Body of pancreas (tissue), 4 donors: ENCODE results near the gene MRPL43. TPM values are rescaled to one million over a fixed set of nuclear protein-coding genes. Genes with fewer than 3 reads are reported as not detected.

Experiments used
- ATAC-seq: fragments of 150-250 bp; one replicate; pipeline ENCODE4 v1.9.1; 2016
- DNase-seq, 4 donors: peaks; one replicate each; pipeline ENCODE4 v3.0.0-alpha.2; 2019
- H3K27ac ChIP-seq, 4 donors: fragments of 200-600 bp; sonication (generic); 1 replicate in 3 of 4; 2 replicates in 1 of 4; pipeline versions ENCODE4 v1.5.1 to v1.6.1; 2016 to 2019; ENCODE audit warnings: mild to moderate bottlenecking in 1 of 4, mixed read lengths in 1 of 4, moderate library complexity in 1 of 4
- H3K27me3 ChIP-seq, 2 donors: fragments of 200-600 bp; sonication (generic); one replicate each; pipeline ENCODE4 v1.6.0; 2016; ENCODE audit warnings: mild to moderate bottlenecking in 1 of 2
- H3K36me3 ChIP-seq, 2 donors: fragments of 200-600 bp; sonication (generic); replicated peaks in 1 of 2; 2 replicates each; pipeline ENCODE4 v1.5.1; 2016; ENCODE audit warnings: low read depth in 2 of 2; ENCODE audit not compliant: insufficient read depth in 1 of 2
- H3K4me1 ChIP-seq: fragments of 200-600 bp; sonication (generic); one replicate; pipeline ENCODE4 v1.6.0; 2016
- H3K4me3 ChIP-seq, 2 donors: fragments of 200-600 bp; sonication (generic); 1 replicate in 1 of 2; 2 replicates in 1 of 2; pipeline ENCODE4 v1.5.1; 2016 to 2019
- H3K9me3 ChIP-seq, 3 donors: fragments of 200-600 bp; sonication (generic); 1 replicate in 2 of 3; 2 replicates in 1 of 3; pipeline ENCODE4 v1.5.1; 2016
- CTCF ChIP-seq, 7 experiments: fragments of 450-650 bp in 4 of 7; fragments of 200-600 bp in 3 of 7; sonication (generic) in 3 of 7; IDR thresholded peaks; one replicate each; pipeline ENCODE4 v1.5.1; 2016 to 2019; ENCODE audit warnings: antibody characterized with exemption in 7 of 7
- POLR2A ChIP-seq, 3 donors: fragments of 450-650 bp; IDR thresholded peaks; one replicate each; pipeline ENCODE4 v1.6.1; 2016; ENCODE audit warnings: antibody characterized with exemption in 3 of 3, mild to moderate bottlenecking in 2 of 3
- WGBS, 2 donors: methylation state at CpG; one replicate each; pipeline ENCODE4 v1.1.5; 2017; 5-methylcytosine and 5-hydroxymethylcytosine counted together
- intact Hi-C: fragments of 100-400 bp; cut with DNase I; formaldehyde crosslinking; loops from one replicate; pipeline ENCODE4 v1.15.1; 2023
- total RNA-seq, 2 donors: library from RNA; depleted of rRNA; stranded (reverse); fragments of >200 nt; gene quantifications; one replicate each; pipeline ENCODE4 v1.1.0, GENCODE V29; 2016

The MRPL43 gene
- total RNA-seq, 2 donors from 2014 or later, result 53.7 to 90.5 TPM

DNA sequence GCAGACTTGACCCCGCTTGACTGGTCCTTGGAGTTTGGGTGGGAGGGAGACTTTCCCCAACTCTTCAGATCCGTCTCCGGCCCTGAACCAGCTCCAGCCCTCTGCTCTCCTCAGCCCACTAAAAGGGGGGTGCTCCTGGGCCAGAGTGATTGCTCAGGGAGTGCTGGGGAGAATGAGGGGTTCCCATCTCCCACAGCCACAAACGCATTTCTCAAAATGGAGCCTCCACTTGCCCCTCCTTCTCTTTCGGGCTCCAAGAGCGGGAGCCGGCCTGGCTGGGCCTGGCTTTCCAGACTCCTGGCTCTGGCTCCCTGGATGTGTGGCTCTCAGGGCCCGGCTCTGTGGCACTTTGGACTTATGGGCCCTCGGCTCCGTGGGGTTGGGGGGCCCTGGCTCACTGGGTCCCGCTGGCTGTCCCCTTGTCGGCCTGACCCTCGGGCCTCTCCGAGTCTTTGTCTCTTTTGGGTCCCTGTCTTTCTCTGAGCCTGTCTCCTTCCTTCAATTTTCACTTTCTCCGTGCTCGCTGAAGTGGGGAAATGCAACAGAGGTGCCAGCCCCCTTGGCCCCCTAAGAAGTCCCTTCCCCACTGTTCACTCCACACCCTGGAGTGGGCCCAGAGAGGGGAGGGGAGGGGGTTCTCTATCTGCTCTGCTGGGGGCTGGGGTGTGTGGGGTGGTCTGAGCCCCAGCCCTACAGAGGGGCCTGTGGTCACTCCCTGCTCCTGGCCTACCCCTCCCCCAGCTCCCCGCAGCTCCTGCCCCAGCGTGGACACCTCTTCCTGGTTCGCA lies 13.0 kb upstream of the MRPL43 start:
- no peak for TF ChIP-seq CTCF (IDR thresholded peaks at IDR 0.05)
- Histone ChIP-seq H3K27me3 (no peaks in the 10 kb centered on the region), H3K9me3 (no peaks in the 10 kb centered on the region), H3K4me1 (peaks cover 49% of the 10 kb centered on the region), H3K4me3 (peak overlapping the region in 1 of 2 donors; percentile 19), H3K27ac (peak overlapping the region; percentile 81 to 98 (median 97)), H3K36me3 (peaks cover under 1 to 2% of the 10 kb centered on the region in 2 donors)
- WGBS, 2 donors, result 18 to 25% methylated on average over 18 to 19 of the region's 19 CpGs
- intact Hi-C loops, result no loop called here
- ATAC-seq (no peak), DNase-seq (peak in 3 of 4 donors; percentile 33 to 42 (median 36))

DNA sequence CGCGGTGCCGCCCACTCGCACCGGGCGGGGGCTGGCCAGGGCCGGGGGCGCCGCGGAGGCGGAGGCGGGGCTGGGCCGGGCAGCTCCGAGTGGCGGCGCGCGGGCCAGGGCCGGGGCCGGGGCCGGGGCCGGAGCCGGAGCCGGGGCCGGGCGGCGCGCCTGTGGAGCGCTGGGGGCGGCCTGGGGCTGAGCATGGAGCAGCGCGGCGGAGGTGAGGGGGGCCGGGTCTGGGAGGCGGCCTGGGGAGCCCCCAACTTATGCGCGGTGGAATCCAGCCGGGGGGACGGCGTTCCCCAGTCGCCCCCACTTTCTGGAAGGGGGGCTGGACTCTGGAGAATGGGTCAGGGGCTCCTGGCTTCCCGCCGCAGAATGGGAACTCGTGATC lies 12.4 kb upstream of the MRPL43 start, which contains the start of gene LZTS2:
Gene LZTS2 (plus strand): TSS at position 67 of the 385 bp plus-strand sequence. CDS start 2,731 bp downstream, outside the sequence.
- peak; percentile 41 for ATAC-seq
- no peak for TF ChIP-seq CTCF (IDR thresholded peaks at IDR 0.05)
- no peak for TF ChIP-seq POLR2A (IDR thresholded peaks at IDR 0.05)
- intact Hi-C loops, result no loop called here

DNA sequence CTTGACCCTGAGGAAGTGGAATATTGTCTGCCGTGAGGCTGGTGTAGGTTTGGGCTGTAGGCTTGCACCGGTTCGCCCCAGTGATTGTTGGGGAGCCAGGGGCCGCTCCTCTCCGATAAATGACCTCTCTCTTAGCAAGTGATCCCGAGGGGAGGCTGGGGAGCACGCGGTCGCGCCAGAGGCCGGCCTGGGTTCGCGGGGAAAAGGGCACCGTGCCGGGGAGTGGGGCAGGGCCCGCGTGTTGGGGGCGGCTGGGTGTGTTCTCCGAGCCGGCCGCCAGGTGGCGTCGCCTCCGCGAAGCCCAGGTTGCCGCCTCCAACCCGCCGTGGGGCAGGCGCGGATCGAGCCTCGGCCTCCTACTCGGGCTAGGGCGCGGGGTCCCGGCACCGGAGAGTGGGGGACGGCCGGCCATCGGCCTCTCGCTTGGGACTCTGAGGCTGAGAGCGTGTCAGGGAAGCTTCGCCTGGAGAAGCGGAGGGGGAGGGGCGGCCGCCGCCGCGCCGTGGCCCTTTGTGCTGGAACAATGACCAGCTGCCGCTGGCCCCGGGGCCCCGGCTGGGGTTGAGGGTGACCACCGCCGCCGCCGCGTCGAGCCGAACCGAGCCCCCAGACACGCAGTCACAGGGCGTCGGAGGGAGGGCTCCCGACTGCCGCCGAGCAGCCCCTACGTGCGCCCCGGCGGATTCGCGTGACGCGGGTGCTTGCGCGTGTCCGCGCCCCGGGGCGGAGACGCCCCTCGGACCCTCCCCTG lies 11.9 kb upstream of the MRPL43 start:
- no peaks in the 10 kb centered on the region for H3K9me3 ChIP-seq
- 0% methylated on average over 2 to 54 of the region's 83 CpGs for WGBS, 2 donors
- peaks cover 49% of the 10 kb centered on the region for H3K4me1 ChIP-seq
- no peaks in the 10 kb centered on the region for H3K36me3 ChIP-seq
- DNase-seq (peak; percentile 76 to 81 (median 80)), ATAC-seq (peak; percentile 65)
- H3K27ac ChIP-seq, result peak overlapping the region; percentile 87 to 98 (median 97)
- peak overlapping the region; percentile 18 to 31 for H3K4me3 ChIP-seq
- intact Hi-C loops, result no loop called here
- TF ChIP-seq POLR2A (IDR thresholded peaks at IDR 0.05) (peak; percentile 70 to 78 (median 74)), CTCF (IDR thresholded peaks at IDR 0.05) (peak; percentile 91 to 95 (median 93))
- H3K27me3 ChIP-seq, result no peaks in the 10 kb centered on the region

More for the DNA sequence above, 12.4 kb upstream of the MRPL43 start, which contains the start of gene LZTS2:
- no peaks in the 10 kb centered on the region for H3K27me3 ChIP-seq
- DNase-seq, result no peak
- WGBS, 2 donors, result 0 to 1% methylated on average over 3 to 43 of the region's 44 CpGs
- peak within 1 kb of the TSS; percentile 18 to 31 for H3K4me3 ChIP-seq
- H3K9me3 ChIP-seq, result no peaks in the 10 kb centered on the region
- H3K4me1 ChIP-seq, result peaks cover 49% of the 10 kb centered on the region
- H3K36me3 ChIP-seq, result no peaks in the 10 kb centered on the region
- peak within 1 kb of the TSS; percentile 87 to 98 (median 97) for H3K27ac ChIP-seq

- Histone ChIP-seq H3K36me3 (no peaks in the 10 kb centered on the region), H3K4me1 (peaks cover 49% of the 10 kb centered on the region), H3K9me3 (no peaks in the 10 kb centered on the region), H3K4me3 (peak overlapping the region; percentile 32 to 61), H3K27me3 (no peaks in the 10 kb centered on the region), H3K27ac (peak overlapping the region; percentile 87 to 98 (median 97))
- intact Hi-C loops, result no loop called here
- WGBS, 2 donors, result 1 to 3% methylated on average over 22 to 25 of the region's 25 CpGs
- DNase-seq (peak; percentile 84 to 91 (median 89)), ATAC-seq (peak; percentile 57)
- no peak for TF ChIP-seq POLR2A (IDR thresholded peaks at IDR 0.05)
- no peak for TF ChIP-seq CTCF (IDR thresholded peaks at IDR 0.05)
Observed at GRCh38 chr10:100998183-100998990, 11.1 kb upstream of the MRPL43 start.
